Pancreas (tissue), 10 donors: Measurements from ENCODE around the gene SH2B2. TPM values are rescaled to one million over a fixed set of nuclear protein-coding genes. Genes with fewer than 3 reads are reported as not detected.

Source experiments
- ATAC-seq, 4 donors: fragments of 200-7000 bp; cut with Tn5 transposase; one replicate each; pipeline versions ENCODE4 v1.8.0 to v1.9.1; 2020; ENCODE audit warnings: mild to moderate bottlenecking in 4 of 4, moderate library complexity in 4 of 4
- DNase-seq, 6 donors: peaks; one replicate each; pipeline ENCODE4 v3.0.0-alpha.2; 2020
- FAIRE-seq: peaks from 2 replicates; lab custom pipeline; 2012; peaks lifted over from hg19 to GRCh38; lab: Jason Lieb, UNC
- H3K27ac ChIP-seq, 4 donors: fragments of 200-600 bp; sonication (generic); 1 replicate in 3 of 4; 2 replicates in 1 of 4; pipeline versions ENCODE4 v1.5.0 to v1.8.0; 2020
- H3K27me3 ChIP-seq, 4 donors: fragments of 200-600 bp; one replicate each; pipeline ENCODE4 v1.8.0; 2021
- H3K36me3 ChIP-seq, 3 donors: fragments of 200-600 bp; sonication (generic) in 1 of 3; one replicate each; pipeline versions ENCODE4 v1.5.0 to v1.8.0; 2020 to 2021
- H3K4me1 ChIP-seq, 3 donors: fragments of 200-600 bp; one replicate each; pipeline ENCODE4 v1.8.0; 2021
- H3K4me3 ChIP-seq, 4 donors: fragments of 200-600 bp; sonication (generic) in 2 of 4; one replicate each; pipeline versions ENCODE4 v1.5.0 to v1.8.0; 2020 to 2021
- H3K9me3 ChIP-seq, 4 donors: fragments of 200-600 bp; one replicate each; pipeline ENCODE4 v1.8.0; 2021
- WGBS, 2 donors: extraction: QIAGEN DNeasy Blood & Tissue Kit; methylation state at CpG; one replicate each; pipeline ENCODE4 v1.1.7; 2013; 5-methylcytosine and 5-hydroxymethylcytosine counted together
- intact Hi-C, 3 donors: fragments of 100-400 bp; cut with DNase I; formaldehyde crosslinking; loops; one replicate each; pipeline versions ENCODE4 v1.11.1 to v1.14.2; 2022
- polyA plus RNA-seq, 2 donors: library from polyadenylated mRNA; stranded (reverse); fragments of 200-250 nt; gene quantifications; one replicate each; pipeline ENCODE4 v1.2.3, GENCODE V29; 2013
- total RNA-seq, 6 donors: library from RNA; stranded (reverse); fragmentation: NEBNext Ultra II Directional in 4 of 6; extraction: Animal tissue kit (Norgen Biotek cat#: 25700) in 4 of 6; gene quantifications; one replicate each; pipeline versions ENCODE4 v1.2.1 to v1.2.4, GENCODE V29; 2021 to 2023
- TF ChIP-seq, protein P1 (sequence below), 4 donors: fragments of 200-600 bp; sonication (generic) in 3 of 4; IDR thresholded peaks; one replicate each; pipeline versions ENCODE4 v1.5.0 to v1.8.0; 2021; ENCODE audit warnings: antibody characterized with exemption in 4 of 4
- donor health status: healthy with polysubstance abuse.
- donor health status: DM: no; HTN: no; CAD: no; lungs with moderate emphysema.
- donor health status: DM: no; HTN: no; CAD: no.
- donor health status: control.
- donor health status: control.
- donor health status: Bipolar disorder and iron deficiency.
- donor health status: DM: yes; HTN: yes; CAD: no.
- donor health status: DM: no; HTN: no; CAD: no.
- donor health status: DM: no; HTN: no; CAD: no.
- donor health status: DM: yes; HTN: yes; CAD: no.

The SH2B2 gene
- total and polyA plus RNA-seq, 8 donors = 1.3 to 5.1 (median 2.1) TPM

GRCh38 chr7:102275123-102275703 is 11.5 kb upstream of the SH2B2 start:
- no peak overlapping the region for H3K4me3 ChIP-seq
- ATAC-seq (no peak), FAIRE-seq (no peak), DNase-seq (peak in 1 of 6 donors; percentile 64)
- H3K27me3 ChIP-seq = no peaks in the 10 kb centered on the region
- 92 to 93% methylated on average over 10 of the region's 10 CpGs for WGBS, 2 donors
- intact Hi-C loops = no loop called here
- H3K27ac ChIP-seq = no peak overlapping the region
- H3K36me3 ChIP-seq = no peaks in the 10 kb centered on the region
- no peaks in the 10 kb centered on the region for H3K4me1 ChIP-seq
- TF ChIP-seq, protein P1, sequence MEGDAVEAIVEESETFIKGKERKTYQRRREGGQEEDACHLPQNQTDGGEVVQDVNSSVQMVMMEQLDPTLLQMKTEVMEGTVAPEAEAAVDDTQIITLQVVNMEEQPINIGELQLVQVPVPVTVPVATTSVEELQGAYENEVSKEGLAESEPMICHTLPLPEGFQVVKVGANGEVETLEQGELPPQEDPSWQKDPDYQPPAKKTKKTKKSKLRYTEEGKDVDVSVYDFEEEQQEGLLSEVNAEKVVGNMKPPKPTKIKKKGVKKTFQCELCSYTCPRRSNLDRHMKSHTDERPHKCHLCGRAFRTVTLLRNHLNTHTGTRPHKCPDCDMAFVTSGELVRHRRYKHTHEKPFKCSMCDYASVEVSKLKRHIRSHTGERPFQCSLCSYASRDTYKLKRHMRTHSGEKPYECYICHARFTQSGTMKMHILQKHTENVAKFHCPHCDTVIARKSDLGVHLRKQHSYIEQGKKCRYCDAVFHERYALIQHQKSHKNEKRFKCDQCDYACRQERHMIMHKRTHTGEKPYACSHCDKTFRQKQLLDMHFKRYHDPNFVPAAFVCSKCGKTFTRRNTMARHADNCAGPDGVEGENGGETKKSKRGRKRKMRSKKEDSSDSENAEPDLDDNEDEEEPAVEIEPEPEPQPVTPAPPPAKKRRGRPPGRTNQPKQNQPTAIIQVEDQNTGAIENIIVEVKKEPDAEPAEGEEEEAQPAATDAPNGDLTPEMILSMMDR (IDR thresholded peaks at IDR 0.05) = no peak
- H3K9me3 ChIP-seq = no peaks in the 10 kb centered on the region

- WGBS, 2 donors = 83 to 90% methylated on average over 9 to 10 of the region's 10 CpGs
- intact Hi-C loops = no loop called here
- TF ChIP-seq, protein P1 (IDR thresholded peaks at IDR 0.05) = no peak
These were observed 8.8 kb upstream of the SH2B2 start for GRCh38 chr7:102277901-102278300.

DNA sequence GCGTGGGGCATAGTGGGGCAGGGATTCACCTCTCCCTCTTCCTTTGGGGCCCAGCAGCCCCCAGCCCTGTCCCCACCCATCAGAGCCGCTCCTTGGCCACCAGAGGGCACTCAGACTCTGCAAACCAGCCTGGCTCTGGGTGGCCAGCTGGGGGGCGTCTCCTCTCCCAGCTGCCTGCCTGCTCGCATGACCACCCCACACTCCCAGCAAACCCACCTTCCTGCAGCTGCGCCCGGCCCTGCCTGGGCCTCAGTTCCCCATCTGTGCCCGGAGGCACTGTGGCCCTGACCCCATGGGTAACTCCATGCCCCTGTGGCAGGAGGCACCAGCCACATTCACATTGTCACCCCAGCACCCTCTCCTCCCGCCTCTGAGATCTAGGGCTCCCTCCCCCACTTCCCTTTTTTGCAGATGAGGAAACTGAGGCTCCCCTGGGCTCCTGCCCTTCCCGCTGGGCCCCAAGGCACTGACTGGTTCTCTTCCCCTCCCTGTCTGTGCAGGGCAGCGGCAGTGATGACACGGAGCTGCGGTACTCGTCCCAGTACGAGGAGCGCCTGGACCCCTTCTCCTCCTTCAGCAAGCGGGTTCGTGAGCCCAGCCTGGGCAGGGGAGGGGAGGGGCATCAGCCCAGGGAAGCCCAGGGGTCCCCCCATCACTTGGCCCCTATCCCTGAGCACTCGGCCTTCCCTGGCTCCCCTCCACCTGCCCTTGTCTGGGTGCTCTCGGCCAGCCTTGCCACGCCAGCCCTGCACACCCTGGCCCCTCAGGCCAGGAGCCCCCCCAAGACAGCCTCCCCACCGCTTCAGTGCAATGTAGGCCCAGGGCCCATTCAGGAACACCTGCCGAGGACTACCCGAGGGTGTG is 6.9 kb upstream of the SH2B2 start:
- 54 to 55% methylated on average over 21 to 23 of the region's 23 CpGs for WGBS, 2 donors
- H3K36me3 ChIP-seq = no peaks in the 10 kb centered on the region
- H3K4me1 ChIP-seq = no peaks in the 10 kb centered on the region
- no peak overlapping the region for H3K4me3 ChIP-seq
- H3K9me3 ChIP-seq = no peaks in the 10 kb centered on the region
- ATAC-seq (peak; percentile 69 to 90 (median 84)), DNase-seq (peak in 2 of 6 donors; percentile 44 to 78), FAIRE-seq (no peak)
- intact Hi-C loops = loop anchor here in 2 of 3 donors (5.0 kb wide), 2 partner anchors 108 to 113 kb away; no protein-coding TSS in a partner anchor
- TF ChIP-seq, protein P1 (IDR thresholded peaks at IDR 0.05) = peak; percentile 32 to 74 (median 60)
- no peak overlapping the region for H3K27ac ChIP-seq
- H3K27me3 ChIP-seq = no peaks in the 10 kb centered on the region

More at GRCh38 chr7:102277901-102278300, 8.8 kb upstream of the SH2B2 start:
- H3K27me3 ChIP-seq = no peaks in the 10 kb centered on the region
- no peaks in the 10 kb centered on the region for H3K36me3 ChIP-seq
- FAIRE-seq = no peak
- H3K27ac ChIP-seq = no peak overlapping the region
- no peak for ATAC-seq
- no peaks in the 10 kb centered on the region for H3K9me3 ChIP-seq
- no peak overlapping the region for H3K4me3 ChIP-seq
- DNase-seq = peak in 1 of 6 donors; percentile 58
- no peaks in the 10 kb centered on the region for H3K4me1 ChIP-seq

DNA sequence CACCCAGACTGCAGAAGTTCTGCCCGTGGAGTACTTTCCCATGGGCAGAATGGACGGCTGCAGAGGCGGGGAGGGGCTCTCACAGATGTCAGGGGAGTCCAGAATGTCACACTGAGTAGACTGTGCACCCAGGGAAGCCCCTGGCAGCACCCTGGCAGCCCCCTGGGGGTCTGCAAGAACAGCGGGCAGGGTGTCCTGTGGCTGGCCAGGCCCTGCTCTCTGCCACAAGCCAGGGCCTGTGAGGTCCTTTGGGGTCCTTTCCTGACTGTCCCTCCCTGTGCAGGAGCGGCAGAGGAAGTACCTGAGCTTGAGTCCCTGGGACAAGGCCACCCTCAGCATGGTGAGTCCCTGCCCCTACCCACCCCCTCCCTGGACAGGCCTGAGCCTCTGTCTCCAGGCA is 6.1 kb upstream of the SH2B2 start:
- 77 to 90% methylated on average over 5 of the region's 5 CpGs for WGBS, 2 donors
- Histone ChIP-seq H3K4me1 (no peaks in the 10 kb centered on the region), H3K36me3 (no peaks in the 10 kb centered on the region), H3K27me3 (no peaks in the 10 kb centered on the region), H3K4me3 (no peak overlapping the region), H3K27ac (no peak overlapping the region), H3K9me3 (no peaks in the 10 kb centered on the region)
- intact Hi-C loops = loop anchor here in 2 of 3 donors (5.0 kb wide), 2 partner anchors 107 to 112 kb away; no protein-coding TSS in a partner anchor
- TF ChIP-seq, protein P1 (IDR thresholded peaks at IDR 0.05) = no peak
- DNase-seq (peak in 1 of 6 donors; percentile 60), FAIRE-seq (no peak), ATAC-seq (no peak)
